Muscle layer of duodenum (tissue), 2 donors: ENCODE results near the gene FOXL1.

ENCODE experiments used
- H3K27ac ChIP-seq: one replicate; pipeline ENCODE4 v1.7.0; 2013; ENCODE audit warnings: mild to moderate bottlenecking, low read length
- H3K27me3 ChIP-seq: one replicate; pipeline ENCODE4 v1.7.0; 2013; ENCODE audit warnings: low read depth, mild to moderate bottlenecking, control low read depth, low read length
- H3K36me3 ChIP-seq, 2 donors: one replicate each; pipeline ENCODE4 v1.7.0; 2013; ENCODE audit warnings: low read length in 2 of 2, control low read depth in 1 of 2, mild to moderate bottlenecking in 1 of 2; ENCODE audit not compliant: insufficient read depth in 2 of 2, control insufficient read depth in 1 of 2
- H3K4me1 ChIP-seq, 2 donors: one replicate each; pipeline ENCODE4 v1.7.0; 2013; ENCODE audit warnings: low read length in 2 of 2, mild to moderate bottlenecking in 2 of 2, control low read depth in 1 of 2, moderate library complexity in 1 of 2; ENCODE audit not compliant: insufficient read depth in 2 of 2, control insufficient read depth in 1 of 2
- H3K4me3 ChIP-seq, 2 donors: one replicate each; pipeline ENCODE4 v1.7.0; 2013; ENCODE audit warnings: low read length in 2 of 2, low read depth in 1 of 2, mild to moderate bottlenecking in 1 of 2
- H3K9me3 ChIP-seq, 2 donors: one replicate each; pipeline ENCODE4 v1.7.0; 2013; ENCODE audit warnings: low read length in 2 of 2, control low read depth in 1 of 2, mild to moderate bottlenecking in 1 of 2; ENCODE audit not compliant: control insufficient read depth in 1 of 2
- donor health status: healthy.

FOXL1 gene

DNA sequence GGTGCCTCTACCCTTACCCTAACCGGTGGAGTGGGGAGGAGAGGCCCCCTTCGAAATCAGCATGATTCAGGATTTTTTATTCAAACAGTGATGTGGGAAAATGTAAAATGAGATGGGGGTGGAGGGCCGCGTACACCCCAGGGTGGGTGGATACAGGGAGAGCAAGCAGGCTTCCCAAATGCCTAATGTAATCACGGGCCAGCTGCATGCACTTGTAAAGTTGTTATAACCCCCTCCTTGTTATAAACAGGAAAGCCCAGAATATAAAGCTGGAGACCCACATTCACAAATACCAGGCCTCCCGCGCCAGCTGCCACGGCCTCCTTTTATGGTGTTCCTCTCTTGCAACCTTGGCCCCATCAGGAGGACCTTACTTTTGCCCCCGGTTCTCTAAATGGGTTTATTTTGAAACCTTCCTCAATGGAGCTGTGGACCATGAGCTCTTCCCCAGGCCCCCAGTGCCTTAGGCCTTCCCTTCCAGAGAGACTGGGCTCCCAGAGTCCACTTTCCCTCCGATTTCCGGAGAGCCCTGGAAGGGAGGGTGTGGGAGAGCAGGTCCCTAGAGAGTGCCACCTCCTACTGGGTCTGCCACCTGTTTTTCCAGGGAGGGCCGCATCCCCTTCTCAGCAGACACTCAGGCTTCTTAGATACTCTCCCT is 906 bp upstream of the FOXL1 start:
- no peak overlapping the region for H3K4me3 ChIP-seq
- H3K27ac ChIP-seq = peak overlapping the region; percentile 43
- peaks cover 40% of the 10 kb centered on the region for H3K27me3 ChIP-seq

DNA sequence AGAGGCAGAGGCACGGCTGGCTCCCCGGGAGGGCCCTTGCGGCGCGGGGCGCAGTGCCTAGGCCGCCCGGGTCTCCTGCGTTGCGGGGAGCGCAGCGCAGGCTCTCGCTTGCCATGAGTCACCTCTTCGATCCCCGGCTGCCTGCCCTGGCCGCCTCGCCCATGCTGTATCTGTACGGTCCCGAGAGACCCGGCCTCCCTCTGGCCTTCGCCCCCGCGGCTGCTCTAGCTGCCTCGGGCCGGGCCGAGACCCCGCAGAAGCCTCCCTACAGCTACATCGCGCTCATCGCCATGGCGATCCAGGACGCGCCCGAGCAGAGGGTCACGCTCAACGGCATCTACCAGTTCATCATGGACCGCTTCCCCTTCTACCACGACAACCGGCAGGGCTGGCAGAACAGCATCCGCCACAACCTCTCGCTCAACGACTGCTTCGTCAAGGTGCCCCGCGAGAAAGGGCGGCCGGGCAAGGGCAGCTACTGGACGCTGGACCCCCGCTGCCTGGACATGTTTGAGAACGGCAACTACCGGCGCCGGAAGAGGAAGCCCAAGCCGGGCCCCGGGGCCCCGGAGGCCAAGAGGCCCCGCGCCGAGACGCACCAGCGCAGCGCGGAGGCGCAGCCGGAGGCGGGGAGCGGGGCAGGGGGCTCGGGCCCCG is 390 bp downstream of the FOXL1 start:
- H3K27me3 ChIP-seq = peaks cover 36% of the 10 kb centered on the region
- peaks cover 0 to 28% of the 10 kb centered on the region in 2 donors for H3K4me1 ChIP-seq
- peak overlapping the region in 1 of 2 donors; percentile 31 for H3K4me3 ChIP-seq
- no peak overlapping the region for H3K27ac ChIP-seq
- H3K36me3 ChIP-seq = no peaks in the 10 kb centered on the region
- H3K9me3 ChIP-seq = no peaks in the 10 kb centered on the region

More for the DNA sequence above, 906 bp upstream of the FOXL1 start:
- Histone ChIP-seq H3K9me3 (no peaks in the 10 kb centered on the region), H3K4me1 (peaks cover 0 to 28% of the 10 kb centered on the region in 2 donors), H3K36me3 (no peaks in the 10 kb centered on the region)

DNA sequence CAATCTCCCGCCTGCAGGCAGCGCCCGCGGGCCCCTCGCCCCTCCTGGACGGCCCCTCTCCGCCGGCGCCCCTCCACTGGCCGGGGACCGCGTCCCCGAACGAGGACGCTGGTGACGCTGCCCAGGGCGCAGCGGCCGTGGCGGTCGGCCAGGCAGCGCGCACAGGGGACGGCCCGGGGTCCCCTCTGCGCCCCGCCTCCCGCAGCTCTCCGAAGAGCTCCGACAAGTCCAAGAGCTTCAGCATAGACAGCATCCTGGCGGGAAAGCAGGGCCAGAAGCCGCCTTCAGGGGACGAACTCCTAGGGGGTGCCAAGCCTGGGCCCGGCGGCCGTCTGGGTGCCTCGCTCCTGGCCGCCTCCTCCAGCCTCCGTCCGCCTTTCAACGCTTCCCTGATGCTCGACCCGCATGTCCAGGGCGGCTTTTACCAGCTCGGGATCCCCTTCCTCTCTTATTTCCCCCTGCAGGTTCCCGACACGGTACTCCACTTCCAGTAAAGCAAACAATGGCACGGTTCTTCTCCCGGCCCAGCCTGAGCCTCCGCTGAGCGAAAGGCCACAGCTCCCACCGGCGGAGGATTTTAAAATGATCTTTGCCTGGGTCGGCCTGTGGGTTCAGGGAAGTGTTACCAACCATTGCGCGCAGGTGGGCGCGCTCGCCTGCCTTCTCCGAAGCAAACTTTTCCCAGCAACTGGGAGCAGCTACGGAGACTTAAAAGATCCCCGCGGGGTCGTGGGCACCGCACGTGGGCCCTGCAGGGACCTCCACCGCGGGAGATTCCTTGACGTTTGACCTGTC is 1.1 kb downstream of the FOXL1 start:
- no peak overlapping the region for H3K27ac ChIP-seq
- H3K9me3 ChIP-seq = no peaks in the 10 kb centered on the region
- H3K4me3 ChIP-seq = peak overlapping the region in 1 of 2 donors; percentile 31
- peaks cover 37% of the 10 kb centered on the region for H3K27me3 ChIP-seq
- H3K36me3 ChIP-seq = no peaks in the 10 kb centered on the region
- H3K4me1 ChIP-seq = peaks cover 0 to 28% of the 10 kb centered on the region in 2 donors

DNA sequence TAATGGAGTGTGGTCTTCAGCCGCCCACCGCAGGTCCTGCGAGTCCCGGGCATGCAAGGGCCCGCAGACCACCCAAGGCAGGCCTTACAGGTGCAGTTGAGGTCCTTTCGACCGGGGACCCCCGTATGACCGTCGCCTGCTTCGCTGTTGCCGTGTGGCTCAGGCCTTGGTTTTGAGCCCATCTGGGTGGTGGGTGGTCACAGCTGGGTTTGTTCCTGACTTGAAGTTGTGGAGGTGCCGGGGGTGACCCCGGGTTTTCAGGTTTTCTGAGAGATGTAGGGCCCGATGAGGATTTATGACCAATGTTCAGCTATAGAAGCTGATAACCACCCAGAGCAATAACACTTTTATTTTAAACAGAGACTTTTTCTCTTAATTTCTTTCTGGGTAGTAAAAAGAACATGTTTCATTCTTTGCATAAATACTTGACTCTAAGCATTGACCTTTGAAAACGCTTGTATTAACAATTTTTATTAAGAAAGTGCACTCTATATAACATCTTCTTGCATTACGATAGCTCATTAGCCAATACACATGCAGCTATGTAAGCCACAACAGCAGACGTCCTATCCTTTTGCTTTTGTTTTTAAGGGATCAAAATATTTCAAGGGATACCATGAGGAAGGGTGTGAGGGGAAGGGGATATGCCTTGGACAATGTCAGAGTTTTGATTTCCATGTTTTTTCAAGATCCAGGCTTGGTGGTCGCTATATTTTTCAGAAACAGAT is 1.9 kb downstream of the FOXL1 start:
- H3K27me3 ChIP-seq = peaks cover 29% of the 10 kb centered on the region
- no peaks in the 10 kb centered on the region for H3K9me3 ChIP-seq
- no peaks in the 10 kb centered on the region for H3K36me3 ChIP-seq
- peaks cover 0 to 28% of the 10 kb centered on the region in 2 donors for H3K4me1 ChIP-seq
- no peak overlapping the region for H3K4me3 ChIP-seq
- no peak overlapping the region for H3K27ac ChIP-seq

DNA sequence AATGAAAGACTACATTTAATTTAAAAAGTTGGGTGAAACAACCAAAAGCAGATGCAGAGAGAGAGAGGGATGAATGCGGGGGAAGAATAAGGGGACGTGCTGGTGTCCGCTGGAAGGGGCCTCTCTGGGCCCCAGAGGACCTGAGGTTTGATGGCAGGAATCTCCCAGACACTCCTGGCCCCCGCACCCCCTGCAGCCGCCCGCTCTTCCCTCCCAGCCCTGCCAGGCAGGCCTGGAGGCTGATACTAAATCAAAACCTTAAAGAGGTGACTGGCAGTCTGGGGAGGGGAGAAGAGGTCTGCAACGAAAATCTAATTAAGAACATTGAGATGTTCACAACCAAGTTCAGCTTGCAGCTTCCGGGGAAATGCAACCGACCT is 2.4 kb downstream of the FOXL1 start:
- peaks cover 28% of the 10 kb centered on the region for H3K27me3 ChIP-seq
- no peaks in the 10 kb centered on the region for H3K36me3 ChIP-seq
- H3K4me3 ChIP-seq = no peak overlapping the region
- no peak overlapping the region for H3K27ac ChIP-seq
- H3K4me1 ChIP-seq = peaks cover 0 to 24% of the 10 kb centered on the region in 2 donors
- no peaks in the 10 kb centered on the region for H3K9me3 ChIP-seq

GRCh38 chr16:86581458-86581857 is 3.1 kb downstream of the FOXL1 start:
- Histone ChIP-seq H3K27ac (no peak overlapping the region), H3K36me3 (no peaks in the 10 kb centered on the region), H3K4me1 (peaks cover 0 to 17% of the 10 kb centered on the region in 2 donors), H3K4me3 (no peak overlapping the region), H3K9me3 (no peaks in the 10 kb centered on the region), H3K27me3 (peaks cover 27% of the 10 kb centered on the region)

DNA sequence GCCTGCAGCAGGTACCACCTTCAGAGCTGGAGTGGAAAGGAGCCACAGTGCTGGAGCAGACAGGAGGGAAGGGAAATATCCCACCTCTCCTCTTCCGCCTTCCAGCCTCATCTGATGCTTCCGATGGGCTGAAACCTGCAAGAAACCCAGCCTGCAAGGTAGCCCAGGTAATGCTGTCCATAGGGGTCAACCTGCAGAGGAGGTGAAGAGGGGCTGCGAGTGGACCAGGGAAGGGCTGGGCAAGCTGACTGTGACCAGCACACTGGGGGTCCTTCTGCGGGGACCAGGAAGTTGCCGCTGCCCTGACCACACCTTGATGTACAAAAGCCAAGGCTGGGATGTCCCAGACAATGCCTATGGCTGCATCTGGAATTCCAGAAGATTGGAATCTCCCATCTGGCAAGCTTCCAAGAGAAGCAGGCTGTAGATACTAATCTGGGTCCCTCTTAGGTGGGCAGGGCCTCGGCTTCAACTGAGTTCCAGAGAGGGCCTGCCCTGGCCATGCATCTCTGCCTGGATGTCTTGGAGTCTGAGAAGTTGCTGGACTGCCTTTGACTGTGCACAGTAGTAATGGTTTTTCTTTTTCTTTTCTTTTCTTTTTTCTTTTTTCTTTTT is 5.8 kb downstream of the FOXL1 start:
- H3K4me3 ChIP-seq = no peak overlapping the region
- H3K9me3 ChIP-seq = no peaks in the 10 kb centered on the region
- H3K36me3 ChIP-seq = no peaks in the 10 kb centered on the region
- H3K4me1 ChIP-seq = peaks cover 0 to 5% of the 10 kb centered on the region in 2 donors
- H3K27me3 ChIP-seq = peaks cover 11% of the 10 kb centered on the region
- no peak overlapping the region for H3K27ac ChIP-seq

DNA sequence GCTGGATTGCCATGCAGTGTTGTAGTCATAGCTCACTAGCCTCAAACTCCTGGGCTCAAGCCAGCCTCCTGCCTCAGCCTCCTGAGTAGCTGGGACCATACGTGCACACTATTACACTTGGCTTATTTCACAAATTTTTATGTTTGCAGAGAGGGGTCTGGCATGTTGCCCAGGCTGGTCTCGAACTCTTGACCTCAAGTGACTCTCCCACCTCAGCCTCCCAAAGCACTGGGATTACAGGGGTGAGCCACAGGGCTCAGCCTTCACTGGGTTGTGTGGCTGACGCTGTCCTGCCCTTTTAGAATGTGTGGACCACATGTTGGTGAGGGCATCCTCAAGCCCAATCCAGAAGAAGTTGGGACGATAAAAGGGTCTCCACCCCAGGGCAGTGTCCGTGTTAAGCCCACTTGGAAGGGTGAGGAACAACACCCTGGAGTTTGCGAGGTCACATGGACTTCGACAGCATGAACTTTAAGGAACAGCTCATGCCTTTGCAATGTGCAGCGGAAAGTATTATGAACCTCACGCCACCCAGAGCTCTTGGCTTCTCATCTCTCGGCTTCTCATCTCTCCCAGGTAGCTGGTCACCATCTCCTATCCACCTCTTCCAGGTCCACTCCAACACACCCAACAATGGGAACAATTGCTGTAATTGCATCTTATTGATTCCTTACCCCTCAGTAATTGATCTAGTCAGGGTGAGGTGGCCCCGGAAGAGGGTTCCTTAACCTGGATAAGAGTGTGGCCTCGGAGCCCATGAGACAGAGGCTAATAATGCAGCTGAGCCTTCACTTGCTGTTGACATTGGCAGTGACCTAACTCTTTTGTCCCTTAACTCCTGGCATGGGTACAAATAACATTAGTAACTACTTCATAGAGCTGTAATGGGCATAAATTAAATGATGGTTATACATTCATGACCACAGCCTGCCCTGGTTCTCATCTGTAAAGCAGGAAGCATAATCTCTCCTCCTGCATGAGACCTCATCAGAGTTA is 6.7 kb downstream of the FOXL1 start:
- Histone ChIP-seq H3K27ac (peak overlapping the region; percentile 18), H3K4me3 (no peak overlapping the region), H3K9me3 (no peaks in the 10 kb centered on the region), H3K4me1 (no peaks in the 10 kb centered on the region), H3K36me3 (no peaks in the 10 kb centered on the region), H3K27me3 (peaks cover 4% of the 10 kb centered on the region)

- Histone ChIP-seq H3K27me3 (peaks cover 10% of the 10 kb centered on the region), H3K4me1 (no peaks in the 10 kb centered on the region), H3K27ac (peak overlapping the region; percentile 4)
Observed at GRCh38 chr16:86585821-86586611, 7.7 kb downstream of the FOXL1 start.

More at GRCh38 chr16:86585821-86586611, 7.7 kb downstream of the FOXL1 start:
- Histone ChIP-seq H3K36me3 (no peaks in the 10 kb centered on the region), H3K4me3 (no peak overlapping the region), H3K9me3 (no peaks in the 10 kb centered on the region)
